Stimulated activated CD8-positive, alpha-beta memory T cell treated with anti-CD3 and anti-CD28 coated beads, Interleukin-12 subunit alpha, Interleukin-12 subunit beta, amount 100 ng/mL, for 1 hour (primary cell): Measurements from ENCODE around the gene SLC6A3.
"Not testable (repeated sequence)": the region's sequence is repeated elsewhere in the genome, so short reads cannot be mapped to it uniquely, and the experiment has no call there.

Source experiments
- DNase-seq: peaks from one replicate; pipeline ENCODE4 v3.0.0-alpha.2; 2020; ENCODE audit warnings: low read depth

The SLC6A3 gene

DNA sequence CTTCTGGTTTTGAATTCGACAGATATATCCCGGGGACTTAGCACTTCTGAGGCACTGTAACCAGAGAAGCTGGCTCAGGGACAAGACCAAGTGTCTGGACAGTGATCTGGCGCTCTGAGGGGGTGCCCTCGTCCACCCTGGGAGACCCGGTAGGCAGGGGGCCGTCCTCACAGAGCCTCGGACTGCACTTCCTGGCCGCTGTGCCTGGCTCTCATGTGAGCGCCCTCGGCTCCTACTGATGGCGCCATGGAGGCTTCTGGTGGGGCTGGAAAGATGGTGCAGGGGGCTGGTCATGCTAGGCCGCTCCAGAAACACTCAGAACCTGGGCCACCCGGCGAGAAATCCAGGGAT, 18.8 kb upstream of the SLC6A3 start:
- no peak for DNase-seq

DNA sequence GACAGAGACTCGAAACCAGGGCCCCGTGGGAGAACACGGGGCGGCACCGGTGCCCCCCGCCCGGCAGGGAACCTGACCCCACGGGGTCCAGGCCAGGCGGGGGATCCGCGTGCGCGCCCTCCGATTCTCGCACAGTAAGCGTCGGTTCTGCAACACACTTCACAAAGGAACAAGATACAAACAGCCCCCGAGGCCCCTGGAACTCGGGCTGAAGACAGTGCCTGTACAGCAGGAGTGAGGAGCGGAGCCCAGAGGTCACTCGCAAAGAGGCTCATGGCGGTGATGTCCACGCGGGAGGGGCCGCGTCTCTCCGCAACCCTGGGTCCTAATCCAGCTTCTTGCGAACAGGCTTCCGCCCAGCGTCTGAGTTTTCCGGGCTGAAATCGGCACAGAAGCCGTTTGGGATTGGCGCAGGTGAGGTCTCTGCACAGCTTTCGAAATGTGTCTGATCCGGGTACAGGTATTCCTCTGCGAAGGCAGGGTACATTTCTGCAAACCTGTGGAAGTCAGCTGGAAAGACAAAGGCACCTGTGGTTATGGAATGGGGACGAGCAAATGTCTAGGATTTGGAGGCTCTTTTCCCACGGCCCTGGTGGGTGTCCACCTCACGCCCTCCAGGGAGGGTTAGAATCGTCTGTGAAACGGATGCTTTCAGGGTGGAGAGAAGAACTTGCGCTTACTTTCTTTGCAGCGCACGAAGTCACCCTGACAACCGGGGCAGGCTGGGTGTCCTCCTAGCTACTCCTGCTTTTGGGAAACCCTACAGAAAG, 18.3 kb upstream of the SLC6A3 start:
- DNase-seq: no peak

DNA sequence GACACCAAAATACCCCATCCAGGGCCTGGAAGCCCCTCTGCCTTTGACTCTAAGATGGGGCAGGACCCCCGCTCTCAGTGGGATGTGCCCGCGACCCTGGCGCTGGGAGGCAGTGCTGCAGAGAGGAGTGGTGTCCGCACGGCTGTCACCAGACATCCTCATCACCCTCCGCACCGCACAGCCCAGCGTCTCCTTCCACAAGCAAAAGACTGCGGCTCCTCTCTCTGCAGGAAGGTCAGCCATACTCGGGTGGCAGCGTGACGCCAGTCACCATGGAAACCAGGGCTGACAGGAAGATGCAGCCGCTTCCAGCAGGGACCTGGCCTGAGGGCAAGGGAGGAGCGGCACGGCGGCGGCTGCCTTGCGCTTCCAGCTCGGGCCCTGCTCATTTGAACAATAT, 17.1 kb upstream of the SLC6A3 start:
- no peak for DNase-seq

- DNase-seq: no peak
Observed at GRCh38 chr5:1461396-1461795, 16.2 kb upstream of the SLC6A3 start.

DNA sequence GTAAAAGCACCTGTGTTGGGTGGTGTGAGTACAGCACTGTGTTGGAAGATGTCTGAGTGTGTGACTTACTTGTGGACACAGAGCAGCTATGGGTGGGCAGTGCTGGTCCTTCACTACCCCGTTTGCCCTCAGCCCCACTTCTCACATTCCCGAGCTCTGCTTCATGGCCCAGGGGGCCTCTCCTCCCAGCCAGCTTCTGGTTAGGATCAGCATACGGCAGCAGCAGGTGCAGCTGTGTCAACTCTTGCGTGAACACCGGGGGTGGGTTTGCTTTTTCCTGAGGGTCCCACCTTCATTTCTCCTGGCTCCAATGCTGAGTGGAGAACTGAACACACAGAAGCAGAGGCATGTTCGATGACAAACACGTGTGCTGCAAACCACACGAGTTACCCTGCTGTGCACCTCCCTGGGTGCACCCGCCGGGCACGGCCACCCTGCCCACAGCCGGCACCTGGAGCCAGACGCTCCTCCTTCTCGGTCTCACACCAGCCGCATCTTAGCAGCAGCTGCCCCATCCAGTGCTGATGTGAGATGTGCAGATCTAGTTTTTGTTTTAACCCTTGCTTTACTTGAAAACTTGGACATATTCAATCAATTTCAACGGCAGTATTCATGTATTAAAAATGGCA, 14.9 kb upstream of the SLC6A3 start:
- DNase-seq: no peak

DNA sequence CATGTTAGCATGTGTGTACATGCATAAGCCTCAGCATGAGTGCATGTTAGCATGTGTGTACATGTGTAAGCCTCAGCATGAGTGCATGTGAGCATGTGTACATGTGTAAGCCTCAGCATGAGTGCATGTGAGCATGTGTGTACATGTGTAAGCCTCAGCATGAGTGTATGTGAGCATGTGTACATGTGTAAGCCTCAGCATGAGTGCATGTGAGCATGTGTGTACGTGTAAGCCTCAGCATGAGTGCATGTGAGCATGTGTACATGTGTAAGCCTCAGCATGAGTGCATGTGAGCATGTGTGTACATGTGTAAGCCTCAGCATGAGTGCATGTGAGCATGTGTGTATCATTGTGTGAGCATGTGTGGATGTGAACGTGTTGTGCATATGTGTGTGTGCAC, 14.2 kb upstream of the SLC6A3 start:
- DNase-seq: not testable (repeated sequence)

DNA sequence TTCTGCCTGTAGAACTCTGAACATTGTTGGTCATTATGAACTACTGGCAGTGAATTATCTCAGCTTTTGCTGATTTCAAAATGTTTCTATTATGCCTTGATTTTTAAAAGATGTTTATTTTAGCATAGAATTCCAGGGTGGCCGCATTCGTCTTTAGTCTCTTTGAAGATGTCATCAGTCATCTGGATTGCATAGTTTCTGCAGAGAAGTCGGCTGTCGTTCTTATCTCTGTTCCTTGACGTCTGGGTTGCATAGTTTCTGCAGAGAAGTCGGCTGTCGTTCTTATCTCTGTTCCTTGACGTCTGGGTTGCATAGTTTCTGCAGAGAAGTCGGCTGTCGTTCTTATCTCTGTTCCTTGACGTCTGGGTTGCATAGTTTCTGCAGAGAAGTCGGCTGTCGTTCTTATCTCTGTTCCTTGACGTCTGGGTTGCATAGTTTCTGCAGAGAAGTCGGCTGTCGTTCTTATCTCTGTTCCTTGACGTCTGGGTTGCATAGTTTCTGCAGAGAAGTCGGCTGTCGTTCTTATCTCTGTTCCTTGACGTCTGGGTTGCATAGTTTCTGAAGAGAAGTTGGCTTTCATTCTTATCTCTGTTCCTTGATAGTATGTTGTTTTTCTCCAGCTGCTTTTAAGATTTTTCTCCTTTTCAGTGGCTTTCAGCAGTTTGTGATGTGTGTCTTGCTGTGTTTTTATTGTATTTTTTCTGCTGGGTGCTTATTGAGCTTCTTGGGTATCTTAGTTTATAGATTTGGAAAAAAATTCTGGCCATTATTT, 11.1 kb upstream of the SLC6A3 start:
- not testable (repeated sequence) for DNase-seq

GRCh38 chr5:1453613-1454012, 8.4 kb upstream of the SLC6A3 start:
- no peak for DNase-seq

DNA sequence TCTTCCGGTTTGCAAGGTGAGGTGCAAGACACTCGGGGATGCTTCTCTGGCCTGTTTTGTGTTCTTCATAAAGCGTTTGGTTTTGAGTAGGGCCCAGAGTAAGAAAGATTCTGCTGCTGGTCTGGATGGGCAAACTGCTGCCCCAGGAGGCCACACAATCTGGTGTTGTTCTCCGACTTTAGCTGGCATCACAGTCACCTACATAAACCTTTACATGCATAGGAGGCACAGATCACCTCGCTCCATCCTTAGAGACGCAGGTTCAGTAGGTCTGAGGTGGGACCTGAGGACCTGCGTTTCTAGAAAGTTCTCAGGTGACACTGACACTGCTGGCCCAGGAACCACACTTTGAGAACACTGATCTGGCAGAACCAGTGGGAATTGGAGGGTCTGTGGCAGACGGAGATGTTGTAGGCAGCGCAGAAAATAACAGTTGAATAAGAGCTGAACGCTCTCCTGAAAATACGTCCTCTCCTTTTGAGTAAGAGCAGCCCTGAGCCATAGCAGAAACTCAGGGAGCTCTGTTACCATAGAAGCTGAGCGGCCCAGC, 3.9 kb upstream of the SLC6A3 start:
- no peak for DNase-seq

DNA sequence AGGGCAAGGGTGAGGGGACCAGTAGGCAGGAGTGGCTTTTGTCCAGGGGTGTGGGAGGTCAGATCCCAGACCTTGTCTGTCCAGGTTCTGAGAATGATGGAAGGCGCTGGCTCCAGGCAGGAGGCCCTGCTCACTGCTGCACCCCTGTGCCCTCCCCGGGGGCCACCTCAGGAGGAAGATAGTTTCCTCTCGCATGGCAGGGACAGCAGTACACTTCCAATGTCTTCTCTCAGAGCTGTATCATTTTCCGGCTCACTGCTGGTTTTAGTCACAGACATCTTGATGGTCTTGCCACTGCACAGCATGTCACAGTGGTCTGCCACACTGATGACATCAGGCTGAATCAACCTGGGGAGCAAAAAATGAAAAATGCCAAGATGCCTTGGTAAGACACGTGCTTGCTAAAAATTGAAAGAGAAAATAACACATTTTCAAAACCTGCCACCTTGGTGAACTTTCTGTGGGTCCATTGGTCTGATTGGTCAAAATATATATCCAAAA, 3.3 kb upstream of the SLC6A3 start:
- DNase-seq: no peak

DNA sequence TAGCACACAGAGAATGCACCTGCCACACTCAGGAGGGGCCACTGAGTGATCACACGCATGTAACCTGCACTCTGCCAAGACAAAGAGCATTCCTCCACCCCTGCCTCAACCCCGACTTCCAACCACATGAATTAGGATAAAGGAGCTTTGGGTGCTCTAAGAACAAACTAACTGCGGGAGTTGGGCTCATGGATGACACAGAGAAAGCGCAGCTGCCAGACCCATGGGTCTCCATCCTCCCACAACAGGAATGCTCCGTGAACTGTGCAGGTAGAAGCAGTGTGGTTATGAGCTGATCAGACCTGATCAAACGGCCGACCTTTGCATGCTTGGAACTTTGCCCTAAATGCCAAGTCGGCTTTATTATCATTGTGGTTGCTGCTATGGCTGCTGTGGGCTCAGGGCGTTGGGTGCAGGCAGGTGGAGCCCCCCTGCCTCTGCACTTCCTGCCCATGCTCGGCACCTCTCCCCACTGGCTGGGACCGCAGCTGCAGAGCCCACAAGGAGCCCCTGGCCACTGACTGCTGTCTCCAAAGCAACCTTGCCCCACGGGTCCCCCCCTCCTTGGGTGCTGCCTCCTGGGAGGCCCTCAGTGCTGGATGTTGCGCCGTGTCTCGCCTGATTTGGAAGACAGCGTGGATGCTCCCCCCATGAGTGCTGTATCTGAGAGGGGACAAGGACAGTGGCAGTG, 2.6 kb upstream of the SLC6A3 start:
- DNase-seq: no peak

DNA sequence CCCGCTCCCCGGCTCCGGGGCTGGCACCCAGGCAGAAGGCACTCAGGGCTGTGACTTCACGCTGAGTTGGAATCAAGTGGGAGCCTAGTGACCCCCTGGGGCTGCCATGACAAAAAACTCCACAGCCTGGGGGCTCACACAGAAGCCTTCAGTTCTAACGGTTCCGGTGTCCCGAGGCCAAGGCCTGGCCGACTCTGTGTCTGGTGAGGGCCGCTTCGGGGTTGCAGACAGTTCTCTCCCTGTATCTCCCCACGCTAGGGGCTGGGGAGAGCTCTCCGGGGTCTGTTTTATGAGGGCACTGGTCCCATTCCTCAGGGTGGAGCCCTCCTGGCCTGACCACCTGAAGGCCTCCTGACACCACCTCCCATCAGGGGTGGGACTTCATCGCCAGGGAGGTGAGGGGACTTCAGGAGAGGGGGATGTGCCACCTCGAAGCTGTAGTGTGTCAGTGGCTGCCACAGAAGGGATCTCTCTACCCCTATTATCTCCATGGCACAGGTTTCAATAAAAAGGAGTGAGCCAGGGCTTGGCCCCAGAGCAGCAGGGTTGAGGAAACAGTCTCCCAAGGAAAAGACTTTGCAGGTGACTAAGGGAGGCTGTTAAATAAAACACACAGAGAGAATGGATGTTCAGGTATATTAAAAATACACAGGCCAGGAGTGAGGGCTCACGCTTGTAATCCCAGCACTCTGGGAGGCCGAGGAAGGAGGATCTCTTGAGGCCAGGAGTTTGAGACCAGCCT, 1.5 kb upstream of the SLC6A3 start:
- DNase-seq: no peak

DNA sequence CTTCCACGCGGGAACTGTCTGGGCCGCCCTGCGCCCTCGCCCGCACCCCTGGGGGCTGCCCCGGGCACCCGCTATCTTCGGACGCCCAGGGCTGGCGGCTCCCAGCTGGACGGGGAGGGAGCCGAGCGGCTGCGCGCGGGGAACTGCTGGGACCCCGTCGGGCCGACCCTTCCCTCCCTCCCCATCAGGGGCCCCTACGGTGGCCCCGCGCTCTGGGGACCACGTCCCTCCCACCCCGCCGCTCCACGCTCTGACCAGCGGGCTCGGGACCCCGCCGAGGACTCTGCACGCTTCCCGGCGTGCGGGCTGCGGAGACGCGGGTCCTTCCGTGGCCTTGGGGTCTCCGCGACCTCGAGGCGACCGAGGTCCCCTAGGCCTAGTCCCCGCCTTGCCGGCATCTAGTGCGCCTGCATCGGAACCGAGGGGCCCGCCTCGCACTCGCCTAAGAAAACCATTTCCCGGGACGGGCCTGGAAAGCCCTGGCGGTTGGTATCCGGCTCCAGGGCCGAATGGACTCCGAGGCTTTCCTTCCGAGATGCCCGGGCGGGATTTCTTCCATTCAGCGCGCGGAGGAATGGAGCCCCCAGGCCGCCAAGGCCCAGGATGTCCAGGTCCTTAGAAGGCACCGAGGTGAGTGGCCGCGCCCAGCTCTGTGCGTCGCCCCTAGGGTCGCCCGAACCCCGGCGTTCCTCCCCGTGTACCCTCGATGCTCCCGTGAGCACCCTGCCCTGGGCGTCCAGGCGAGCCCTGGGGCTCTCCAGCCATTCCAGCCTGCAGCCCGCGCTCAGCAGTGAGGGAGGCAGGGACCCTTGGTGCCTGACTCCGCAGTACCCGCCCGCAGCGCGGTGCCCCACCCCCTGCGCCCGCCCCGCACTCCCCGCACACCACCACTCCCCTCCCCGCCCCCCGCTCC, 705 bp upstream of the SLC6A3 start:
- DNase-seq: no peak

DNA sequence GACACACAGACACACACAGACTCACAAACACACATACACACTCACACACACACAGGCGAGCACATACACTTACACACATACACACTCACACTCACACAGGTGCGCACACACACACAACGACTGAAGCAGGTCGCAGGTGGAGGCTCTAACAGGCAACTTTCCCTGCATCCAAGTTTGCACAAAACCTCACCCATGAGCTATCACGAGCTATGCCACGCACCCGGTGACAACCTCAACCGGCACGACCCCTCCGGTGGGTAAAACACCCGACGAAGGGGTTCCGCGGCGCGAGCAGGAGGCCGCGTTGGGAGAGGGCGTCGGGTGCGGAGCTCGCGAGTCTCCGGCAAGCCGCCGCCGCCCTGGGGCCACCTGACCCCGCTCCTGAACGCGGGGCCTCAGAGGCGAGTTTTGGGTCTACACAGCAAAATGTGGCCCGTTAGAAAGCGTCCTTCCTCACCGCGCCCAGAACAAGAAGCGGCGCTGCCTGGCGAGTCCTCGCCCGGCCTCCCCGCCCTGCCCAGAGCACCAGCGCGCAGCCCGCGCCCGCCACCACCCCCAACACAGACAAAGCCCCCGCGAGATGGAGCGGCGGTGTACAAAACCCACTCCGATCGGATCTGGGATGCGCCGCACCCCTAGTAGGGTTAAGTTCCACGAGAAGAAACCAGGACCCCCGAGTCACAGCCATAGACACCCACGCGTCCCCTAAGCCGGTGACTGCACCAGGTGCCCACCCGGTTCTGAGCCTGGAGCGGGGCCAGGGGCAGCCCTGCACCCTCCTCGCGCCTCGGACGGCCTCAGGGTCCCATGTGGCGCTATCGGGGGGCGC, 665 bp downstream of the SLC6A3 start:
- no peak for DNase-seq

GRCh38 chr5:1443991-1444360, 1.3 kb downstream of the SLC6A3 start:
- no peak for DNase-seq

DNA sequence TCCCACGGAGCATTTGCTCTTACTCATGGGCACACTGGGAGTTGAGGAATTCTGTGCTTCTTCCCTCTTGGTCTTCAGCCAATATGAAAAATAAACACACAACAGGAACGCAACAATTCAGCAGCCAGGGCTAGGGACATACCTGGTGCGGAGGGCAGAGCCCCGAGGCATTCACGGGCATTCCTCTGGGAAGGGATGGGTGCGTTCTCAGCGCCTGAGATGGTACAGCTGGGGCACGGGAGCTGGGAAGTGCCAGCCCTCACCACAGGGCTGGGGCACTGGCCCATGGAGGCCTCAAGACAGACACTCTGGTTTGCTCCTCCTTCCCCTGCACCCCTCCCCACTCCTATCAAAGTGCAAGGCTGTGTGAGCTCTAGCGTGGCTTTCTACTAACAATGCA, 2.1 kb downstream of the SLC6A3 start:
- DNase-seq: no peak

DNA sequence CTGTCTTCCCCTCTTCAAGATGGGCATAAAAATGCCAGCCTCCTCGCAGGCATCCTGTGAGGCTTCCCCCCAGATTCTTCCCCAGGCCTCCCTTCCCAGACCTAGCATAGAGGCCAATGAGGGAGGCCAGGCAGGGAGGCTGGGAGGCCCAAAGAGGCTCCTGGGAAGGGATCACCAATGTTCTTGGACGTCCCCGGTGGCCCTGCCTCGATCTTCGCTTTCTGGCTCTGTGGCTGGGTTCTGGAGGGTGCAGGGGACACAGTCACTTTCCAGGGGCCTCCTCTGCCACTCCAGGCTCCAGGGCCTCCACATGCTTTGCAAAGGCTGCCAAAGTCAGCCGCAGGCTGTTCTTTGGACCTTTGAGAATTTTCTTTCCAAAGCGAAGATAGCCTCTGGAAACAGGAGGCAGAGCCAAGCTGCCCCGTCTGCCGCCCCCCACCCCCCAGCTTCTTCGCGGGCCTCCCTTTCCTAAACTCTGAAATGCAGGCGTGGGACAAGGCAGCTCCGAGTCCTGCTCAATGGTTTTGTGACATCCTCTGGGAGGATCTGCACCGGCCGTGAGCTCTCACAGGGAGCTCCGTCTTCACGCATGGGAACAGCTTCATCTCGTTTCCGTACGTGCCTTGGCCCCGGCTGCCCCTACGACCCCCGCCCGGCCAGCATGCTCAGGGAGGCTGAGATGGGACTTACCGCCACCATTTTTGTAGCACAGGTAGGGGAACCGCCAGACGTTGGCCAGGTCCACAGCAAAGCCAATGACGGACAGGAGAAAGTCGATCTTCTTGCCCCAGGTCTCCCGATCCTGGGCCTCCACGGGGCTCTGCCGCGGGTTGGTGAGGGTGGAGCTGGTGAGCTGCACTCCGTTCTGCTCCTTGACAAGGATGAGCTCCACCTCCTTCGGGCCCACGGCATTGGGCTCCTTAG, 2.8 kb downstream of the SLC6A3 start:
- DNase-seq: no peak

DNA sequence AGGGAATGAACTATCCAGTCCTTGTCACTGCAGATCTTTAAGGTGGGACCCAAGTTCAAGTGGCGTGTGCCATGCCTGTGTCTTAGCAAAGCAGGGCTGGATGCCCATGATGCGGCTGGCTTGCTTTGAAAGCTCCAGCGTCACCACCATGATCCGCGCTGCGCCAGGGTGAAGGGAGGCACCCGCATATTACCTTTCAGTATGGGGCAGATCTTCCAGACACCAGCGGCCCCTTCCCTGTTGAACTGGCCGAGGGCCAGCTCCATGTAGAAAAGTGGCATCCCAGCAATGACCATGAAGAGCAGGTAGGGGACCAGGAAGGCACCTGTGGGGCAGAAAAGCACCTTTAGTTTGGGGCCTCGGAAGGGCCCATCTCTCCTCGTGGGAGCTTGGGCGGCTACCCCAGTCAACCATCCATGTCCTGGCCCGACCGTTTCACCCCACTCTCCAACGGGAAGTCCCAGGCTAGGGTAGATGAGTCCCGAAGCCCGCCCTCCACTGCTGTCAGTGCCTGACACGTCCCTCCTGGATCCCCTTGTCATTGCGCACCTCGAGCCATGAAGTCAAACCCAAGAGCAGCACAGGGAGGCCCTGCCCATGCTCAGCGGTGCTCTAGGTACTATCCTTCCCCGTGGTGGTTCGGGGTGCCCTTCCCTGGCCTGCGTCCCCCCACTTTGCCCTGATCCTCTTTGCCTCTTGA, 3.9 kb downstream of the SLC6A3 start:
- no peak for DNase-seq
